GM23338 (cell line): ENCODE results near the gene RAPGEF5. TPM values are rescaled to one million over a fixed set of nuclear protein-coding genes. Genes with fewer than 3 reads are reported as not detected.

Experiments
- ATAC-seq: fragments of 200-7000 bp; cut with Tn5 transposase; 3 replicates; pipeline ENCODE4 v1.9.1; 2020
- DNase-seq: peaks from one replicate; pipeline ENCODE4 v3.0.0-alpha.2; 2015; ENCODE audit warnings: low spot score
- H2AFZ ChIP-seq: fragments of 200-600 bp; sonication (generic); 2 replicates; pipeline ENCODE4 v1.8.0; 2016; ENCODE audit warnings: antibody characterized with exemption, mild to moderate bottlenecking, moderate library complexity
- H3F3A ChIP-seq: fragments of 200-600 bp; sonication (generic); replicated peaks from 2 replicates; pipeline ENCODE4 v1.8.0; 2017; ENCODE audit warnings: antibody characterized with exemption, mixed run types, low read depth
- H3K27ac ChIP-seq: fragments of 200-600 bp; sonication (generic); 2 replicates; pipeline ENCODE4 v1.6.1; 2016; ENCODE audit warnings: low read depth
- H3K27me3 ChIP-seq: fragments of 200-600 bp; sonication (generic); 2 replicates; pipeline ENCODE4 v1.8.0; 2016; ENCODE audit warnings: mild to moderate bottlenecking, mixed run types, moderate library complexity; ENCODE audit not compliant: insufficient read depth
- H3K36me3 ChIP-seq: fragments of 200-600 bp; sonication (generic); 2 replicates; pipeline ENCODE4 v1.8.0; 2016; ENCODE audit warnings: mild to moderate bottlenecking; ENCODE audit not compliant: insufficient read depth
- H3K4me1 ChIP-seq: fragments of 200-600 bp; sonication (generic); 2 replicates; pipeline ENCODE4 v1.8.0; 2016; ENCODE audit warnings: mild to moderate bottlenecking, moderate library complexity; ENCODE audit not compliant: insufficient read depth
- H3K4me2 ChIP-seq: fragments of 200-600 bp; sonication (generic); 2 replicates; pipeline ENCODE4 v1.7.1; 2017; ENCODE audit warnings: mixed run types
- H3K4me3 ChIP-seq: fragments of 200-600 bp; sonication (generic); 2 replicates; pipeline ENCODE4 v1.6.1; 2016; ENCODE audit warnings: mixed run types
- H3K79me2 ChIP-seq: fragments of 200-600 bp; sonication (generic); replicated peaks from 2 replicates; pipeline ENCODE4 v1.8.0; 2017; ENCODE audit warnings: mild to moderate bottlenecking; ENCODE audit not compliant: insufficient read depth
- H3K9me2 ChIP-seq: fragments of 200-600 bp; sonication (generic); 2 replicates; pipeline ENCODE4 v1.8.0; 2017; ENCODE audit not compliant: insufficient read depth
- H4K20me1 ChIP-seq: fragments of 200-600 bp; sonication (generic); replicated peaks from 2 replicates; pipeline ENCODE4 v1.8.0; 2017; ENCODE audit warnings: mild to moderate bottlenecking; ENCODE audit not compliant: insufficient read depth
- H3K27ac Mint-ChIP-seq: 2 replicates; pipeline ENCODE4 v1.8.0; 2020; ENCODE audit warnings: inconsistent platforms, mild to moderate bottlenecking, moderate library complexity, mixed read lengths
- H3K27me3 Mint-ChIP-seq: 3 replicates; pipeline ENCODE4 v1.8.0; 2022; ENCODE audit warnings: low read depth, mild to moderate bottlenecking, moderate library complexity, mixed read lengths, inconsistent platforms; ENCODE audit not compliant: insufficient read depth, poor library complexity
- H3K36me3 Mint-ChIP-seq: 3 replicates; pipeline ENCODE4 v1.8.0; 2021; ENCODE audit warnings: low read depth, mild to moderate bottlenecking, inconsistent platforms, moderate library complexity, mixed read lengths
- H3K4me1 Mint-ChIP-seq: 3 replicates; pipeline ENCODE4 v1.8.0; 2020; ENCODE audit warnings: mild to moderate bottlenecking, inconsistent platforms, mixed read lengths
- H3K4me3 Mint-ChIP-seq: 3 replicates; pipeline ENCODE4 v1.8.0; 2021; ENCODE audit warnings: moderate library complexity, mild to moderate bottlenecking, inconsistent platforms, mixed read lengths
- H3K9me3 Mint-ChIP-seq: 3 replicates; pipeline ENCODE4 v1.8.0; 2020; ENCODE audit warnings: moderate library complexity, mild to moderate bottlenecking, inconsistent platforms, mixed read lengths
- CREB1 ChIP-seq: fragments of 250-450 bp; sonication (Bioruptor Pico); IDR thresholded peaks from 2 replicates; pipeline ENCODE4 v1.5.0; 2020; ENCODE audit warnings: low read depth, mild to moderate bottlenecking, moderate library complexity
- ETS1 ChIP-seq: IDR thresholded peaks from 2 replicates; pipeline ENCODE4 v1.6.1; 2016; ENCODE audit warnings: antibody characterized with exemption
- EZH2phosphoT487 ChIP-seq: fragments of 200-600 bp; sonication (generic); IDR thresholded peaks from one replicate; pipeline ENCODE4 v1.8.1; 2018; ENCODE audit warnings: antibody characterized with exemption; ENCODE audit not compliant: unreplicated experiment
- NANOG ChIP-seq: IDR thresholded peaks from 2 replicates; pipeline ENCODE4 v1.6.1; 2016; ENCODE audit warnings: antibody characterized with exemption, borderline replicate concordance
- REST ChIP-seq: IDR thresholded peaks from one replicate; pipeline ENCODE4 v1.6.1; 2018; ENCODE audit warnings: antibody characterized with exemption; ENCODE audit not compliant: unreplicated experiment
- STAT1 ChIP-seq: IDR thresholded peaks from one replicate; pipeline ENCODE4 v1.6.1; 2016; ENCODE audit warnings: antibody characterized with exemption; ENCODE audit not compliant: unreplicated experiment
- ZNF331 ChIP-seq: fragments of 250-450 bp; sonication (Bioruptor Pico); IDR thresholded peaks from 2 replicates; pipeline ENCODE4 v1.5.0; 2020; ENCODE audit warnings: low read depth, mild to moderate bottlenecking, moderate library complexity
- ZNF462 ChIP-seq: fragments of 250-450 bp; sonication (Bioruptor Pico); IDR thresholded peaks from 2 replicates; pipeline ENCODE4 v1.5.0; 2020; ENCODE audit warnings: mild to moderate bottlenecking, moderate library complexity
- polyA plus RNA-seq: library from polyadenylated mRNA; unstranded; fragments of >200 nt; fragmentation: Nextera tagmentation; extraction: Ambion mirVana; gene quantifications from 2 replicates; pipeline ENCODE4 v1.2.1, GENCODE V29; 2016
- total RNA-seq: library from RNA; depleted of rRNA; stranded (reverse); fragments of >200 nt; shearing (Covaris generic); gene quantifications from 2 replicates; pipeline ENCODE4 v1.2.3, GENCODE V29; 2014

The RAPGEF5 gene
- total and polyA plus RNA-seq, 2 experiments from 2014 or later: 6.3 to 13.1 TPM

GRCh38 chr7:22129819-22130580, 227.0 kb downstream of the RAPGEF5 start:
- DNase-seq: no peak
- H3K36me3 Mint-ChIP-seq: no peaks in the 10 kb centered on the region
- H3K27me3 Mint-ChIP-seq: no peaks in the 10 kb centered on the region
- no peak overlapping the region for H3K4me2 ChIP-seq
- TF ChIP-seq REST: no peak
- no peak for TF ChIP-seq STAT1
- TF ChIP-seq ZNF331 (CRISPR knock-in tag): no peak
- TF ChIP-seq NANOG: no peak
- TF ChIP-seq ETS1: no peak
- no peak for TF ChIP-seq CREB1 (CRISPR knock-in tag)
- TF ChIP-seq EZH2phosphoT487: no peak
- no peak for TF ChIP-seq ZNF462 (CRISPR knock-in tag)
- H3K27ac Mint-ChIP-seq: peak overlapping the region; percentile 15; the same call in 1 of the 2 replicates
- H3F3A ChIP-seq: no peaks in the 10 kb centered on the region
- no peaks in the 10 kb centered on the region for H4K20me1 ChIP-seq
- H3K4me1 Mint-ChIP-seq: peaks cover 12% of the 10 kb centered on the region; the same call in 2 of the 3 replicates
- H3K36me3 ChIP-seq: no peaks in the 10 kb centered on the region
- H3K9me2 ChIP-seq: no peaks in the 10 kb centered on the region; the same call in 1 of the 2 replicates
- H3K4me3 ChIP-seq: no peak overlapping the region
- no peak overlapping the region for H3K4me3 Mint-ChIP-seq
- H3K79me2 ChIP-seq: no peaks in the 10 kb centered on the region
- H2AFZ ChIP-seq: no peak overlapping the region
- no peaks in the 10 kb centered on the region for H3K9me3 Mint-ChIP-seq
- 0 out of 2 replicates have a peak, but pooled peaks cover 6% of the 10 kb centered on the region for H3K4me1 ChIP-seq
- H3K27me3 ChIP-seq: no peaks in the 10 kb centered on the region
- no peak for ATAC-seq
- H3K27ac ChIP-seq: no peak overlapping the region
